Left lobe of liver (tissue), 2 donors: ENCODE measurements around the gene NR2F2. TPM values are rescaled to one million over a fixed set of nuclear protein-coding genes. Genes with fewer than 3 reads are reported as not detected.
"Not testable (repeated sequence)": the region's sequence is repeated elsewhere in the genome, so short reads cannot be mapped to it uniquely, and the experiment has no call there.

Experiments
- ATAC-seq: fragments of 200-7000 bp; cut with Tn5 transposase; one replicate; pipeline ENCODE4 v1.9.1; 2020; ENCODE audit warnings: mild to moderate bottlenecking, moderate library complexity
- DNase-seq: peaks from one replicate; pipeline ENCODE4 v3.0.0-alpha.2; 2020; ENCODE audit warnings: low spot score
- total RNA-seq: library from RNA; stranded (reverse); gene quantifications from one replicate; pipeline ENCODE4 v1.2.1, GENCODE V29; 2021
- donor health status: DM: no; HTN: no; CAD: no; lungs with moderate emphysema.
- donor health status: DM: no; HTN: yes; CAD: no.

NR2F2 gene
- total RNA-seq, 1 donor from 2014 or later, result 37.0 TPM

- no peak for DNase-seq
- no peak for ATAC-seq
Measured at GRCh38 chr15:96362755-96363651, 32.5 kb downstream of the NR2F2 start.

GRCh38 chr15:96363707-96364106 lies 33.2 kb downstream of the NR2F2 start:
- DNase-seq, result no peak
- ATAC-seq, result no peak

DNA sequence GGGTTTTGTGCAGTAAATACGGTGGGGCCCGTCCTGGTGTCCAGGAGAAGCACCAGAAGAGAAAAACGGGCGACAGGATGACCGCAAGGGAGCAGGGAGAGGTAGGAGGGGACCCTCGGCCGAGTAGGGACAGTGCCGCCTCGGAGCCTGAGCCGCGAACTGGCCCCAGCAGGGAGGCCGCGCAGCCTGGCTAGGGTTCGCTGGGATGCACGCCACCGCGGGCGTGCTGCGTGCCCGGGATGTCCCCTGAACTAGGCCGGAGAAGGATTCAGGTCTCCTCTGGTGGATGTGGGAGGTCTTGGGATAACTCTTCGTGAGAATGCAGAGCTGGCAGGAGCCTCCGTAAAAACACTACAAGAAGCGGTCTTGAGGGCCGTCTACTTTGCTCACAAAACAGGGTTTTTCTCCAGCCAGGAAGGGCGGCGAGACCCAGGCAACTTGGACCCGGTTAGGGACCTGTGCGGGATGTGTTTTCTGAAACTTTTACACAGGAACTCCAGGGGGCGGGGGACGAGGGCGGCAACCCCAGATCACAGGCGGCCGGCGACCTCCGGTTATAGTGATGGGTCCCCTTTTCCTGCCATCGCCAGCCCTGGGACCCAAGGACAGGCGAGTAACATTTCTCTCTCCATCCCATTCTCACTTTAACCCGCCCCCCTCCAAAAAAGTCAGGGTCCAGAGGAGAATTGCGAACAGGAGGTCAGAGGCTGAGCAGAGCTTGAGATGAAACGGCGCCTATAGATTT lies 35.5 kb downstream of the NR2F2 start:
- no peak for DNase-seq
- no peak for ATAC-seq

DNA sequence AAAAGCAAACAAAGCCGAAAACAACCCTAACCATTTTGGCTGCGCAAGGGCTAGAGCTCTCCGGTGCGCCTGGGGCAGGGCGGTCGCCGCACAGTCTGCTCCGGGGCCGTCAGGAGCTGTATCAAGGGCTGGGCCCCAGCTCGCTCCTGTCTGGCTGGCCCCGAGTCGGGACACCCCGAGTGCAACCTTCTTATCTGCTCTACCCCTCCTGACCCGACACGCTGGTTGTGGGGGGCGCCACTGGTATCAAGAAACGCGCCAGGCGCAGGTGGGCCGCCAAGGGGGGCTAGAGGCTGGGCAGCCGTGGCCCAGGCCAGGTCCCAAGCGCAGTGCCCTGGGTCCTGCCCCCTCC lies 36.0 kb downstream of the NR2F2 start:
- DNase-seq, result no peak

DNA sequence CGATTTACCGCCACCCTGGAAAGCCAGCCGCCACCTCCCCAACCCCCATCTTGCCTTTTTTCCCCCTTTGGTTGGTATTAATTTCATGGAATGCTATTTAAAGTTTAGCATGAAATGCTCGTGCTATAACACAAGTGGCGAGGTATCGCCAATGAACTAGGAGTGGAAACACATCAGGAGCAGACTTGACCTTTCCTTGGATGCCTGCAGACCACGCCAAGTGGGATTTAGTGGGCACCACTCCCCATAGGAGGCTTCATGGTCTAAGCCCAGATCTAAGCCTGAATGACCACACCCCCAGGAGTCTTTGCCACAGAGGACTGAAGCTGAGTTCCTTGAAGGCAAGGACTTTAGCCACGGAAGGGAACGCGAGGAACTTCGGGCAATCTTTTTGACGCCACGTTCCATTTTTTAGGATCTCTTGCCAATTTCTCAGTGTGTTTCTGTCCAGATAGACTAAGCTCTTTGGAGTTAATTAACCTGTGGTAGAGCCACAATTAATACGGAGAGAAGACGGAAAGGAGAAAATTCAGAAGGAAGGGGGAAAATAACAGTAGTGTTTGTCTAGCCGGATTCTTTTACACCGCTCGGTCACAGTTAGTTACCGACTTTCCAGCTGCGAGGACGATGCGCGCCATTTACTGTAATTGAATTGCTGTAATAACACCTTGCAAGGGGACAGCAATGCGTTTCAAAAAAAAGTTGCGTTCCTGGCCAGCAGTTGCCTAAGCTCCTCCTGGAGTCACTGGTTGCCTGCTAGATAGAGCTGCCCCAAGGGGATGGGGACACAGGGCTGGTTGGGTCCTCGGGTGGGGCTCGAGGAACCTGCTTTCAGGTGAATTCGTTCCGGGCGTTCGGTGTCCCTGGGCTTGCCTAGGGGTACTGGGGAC lies 37.1 kb downstream of the NR2F2 start:
- ATAC-seq (peak; percentile 42), DNase-seq (no peak)

More for the DNA sequence above, 36.0 kb downstream of the NR2F2 start:
- no peak for ATAC-seq

DNA sequence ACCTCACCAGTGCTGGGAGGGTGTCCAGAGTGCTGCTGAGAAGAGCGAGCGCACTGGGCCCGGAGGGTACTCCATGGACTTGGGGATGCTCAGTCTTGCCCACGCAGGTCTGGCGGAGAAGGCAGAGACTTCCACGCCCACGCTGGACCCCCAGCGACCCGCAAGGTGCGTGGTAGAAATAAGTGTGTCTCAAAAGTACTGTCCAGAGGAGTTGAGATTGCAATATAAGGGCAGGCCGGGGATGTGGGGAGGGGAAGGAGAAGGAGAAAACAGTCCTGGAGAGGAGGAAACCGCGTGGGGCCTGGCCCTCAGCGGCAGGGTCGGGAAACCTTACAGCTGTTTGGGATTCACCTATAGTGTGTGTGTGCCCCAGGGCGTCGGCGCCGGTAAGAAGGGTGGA lies 38.9 kb downstream of the NR2F2 start:
- ATAC-seq (no peak), DNase-seq (no peak)

GRCh38 chr15:96369825-96370621 lies 39.5 kb downstream of the NR2F2 start:
- DNase-seq (no peak), ATAC-seq (no peak)

- DNase-seq (no peak), ATAC-seq (no peak)
Measured at GRCh38 chr15:96372554-96372953, 42.1 kb downstream of the NR2F2 start.

DNA sequence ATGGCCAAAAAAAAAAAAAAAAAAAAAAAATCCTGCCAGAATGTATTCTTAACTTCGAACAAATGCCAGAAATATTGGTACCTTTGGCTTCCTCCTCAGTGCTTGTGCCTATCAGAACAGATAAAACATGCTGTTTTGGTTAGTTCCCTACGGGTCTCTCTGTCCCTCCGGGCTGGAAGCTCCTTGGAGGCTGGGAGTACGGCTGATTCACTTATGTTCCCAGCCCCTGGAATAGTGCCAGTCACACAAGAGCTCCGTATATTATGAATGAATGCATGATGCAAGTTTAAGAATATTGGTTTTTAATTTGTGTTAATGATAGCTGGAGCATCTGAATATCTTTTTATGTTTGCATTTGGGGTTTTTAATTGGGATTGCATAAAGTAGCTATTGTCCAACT lies 44.0 kb downstream of the NR2F2 start:
- ATAC-seq (no peak), DNase-seq (no peak)

DNA sequence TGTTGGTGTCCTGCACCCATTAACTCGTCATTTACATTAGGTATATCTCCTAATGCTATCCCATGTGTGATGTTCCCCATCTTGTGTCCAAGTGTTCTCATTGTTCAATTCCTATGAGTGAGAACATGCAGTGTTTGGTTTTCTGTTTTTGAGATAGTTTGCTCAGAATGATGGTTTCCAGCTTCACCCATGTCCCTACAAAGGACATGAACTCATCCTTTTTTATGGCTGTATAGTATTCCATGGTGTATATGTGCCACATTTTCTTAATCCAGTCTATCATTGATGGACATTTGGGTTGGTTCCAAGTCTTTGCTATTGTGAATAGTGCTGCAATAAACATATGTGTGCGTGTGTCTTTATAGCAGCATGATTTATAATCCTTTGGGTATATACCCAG lies 49.1 kb downstream of the NR2F2 start:
- DNase-seq, ATAC-seq: not testable (repeated sequence)

GRCh38 chr15:96381463-96381862 lies 51.0 kb downstream of the NR2F2 start:
- DNase-seq (peak; percentile 49), ATAC-seq (peak; percentile 93)

GRCh38 chr15:96385195-96385594 lies 54.7 kb downstream of the NR2F2 start:
- no peak for ATAC-seq
- no peak for DNase-seq

DNA sequence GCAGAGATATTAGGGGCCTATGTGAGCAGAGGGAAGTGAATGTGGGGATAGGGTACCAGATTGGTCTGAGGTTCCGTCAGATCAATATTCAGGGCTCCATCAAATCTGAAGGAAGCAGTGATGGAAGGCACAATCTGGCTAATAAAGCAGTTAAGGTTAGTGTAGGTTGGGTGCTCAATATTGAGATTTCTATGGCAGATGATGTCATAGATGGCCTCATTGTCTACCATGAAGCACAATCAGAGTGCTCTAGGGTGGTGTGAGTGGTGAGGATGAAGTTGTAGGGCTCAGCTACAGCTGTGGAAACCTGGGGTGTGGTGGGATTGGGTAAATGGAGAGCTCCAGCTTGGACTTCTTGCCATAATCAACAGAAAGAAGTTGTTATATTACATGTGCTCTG lies 58.2 kb downstream of the NR2F2 start:
- no peak for DNase-seq
- no peak for ATAC-seq
